Measurements from ENCODE around the gene NRXN3. TPM values are rescaled to one million over a fixed set of nuclear protein-coding genes. Genes with fewer than 3 reads are reported as not detected.

Gene NRXN3
- total and polyA plus RNA-seq, 2 experiments from 2014 or later, result 5.7 to 7.1 TPM

- WGBS (ENCODE audit: low lambda C conversion rate, missing lambda C conversion rate), result 54% methylated on average over 8 of the region's 8 CpGs
- Histone ChIP-seq H3K9me3 (ENCODE audit: low read depth) (no peaks in the 10 kb centered on the region), H2AFZ (no peak overlapping the region), H3K27ac (no peak overlapping the region), H3K27me3 (no peaks in the 10 kb centered on the region), H3K4me2 (no peak overlapping the region), H3K36me3 (replicated peaks; ENCODE audit: insufficient read depth, low read depth) (no peaks in the 10 kb centered on the region), H3K4me3 (no peak overlapping the region), H3K79me2 (no peaks in the 10 kb centered on the region), H3K4me1 (ENCODE audit: insufficient read depth) (no peaks in the 10 kb centered on the region), H4K20me1 (ENCODE audit: insufficient read depth, poor library complexity, severe bottlenecking) (no peaks in the 10 kb centered on the region), H3K9me2 (replicated peaks; ENCODE audit: insufficient read depth) (no peaks in the 10 kb centered on the region)
- peak; percentile 69 for DNase-seq (ENCODE audit: low spot score)
- TF ChIP-seq, protein P1, sequence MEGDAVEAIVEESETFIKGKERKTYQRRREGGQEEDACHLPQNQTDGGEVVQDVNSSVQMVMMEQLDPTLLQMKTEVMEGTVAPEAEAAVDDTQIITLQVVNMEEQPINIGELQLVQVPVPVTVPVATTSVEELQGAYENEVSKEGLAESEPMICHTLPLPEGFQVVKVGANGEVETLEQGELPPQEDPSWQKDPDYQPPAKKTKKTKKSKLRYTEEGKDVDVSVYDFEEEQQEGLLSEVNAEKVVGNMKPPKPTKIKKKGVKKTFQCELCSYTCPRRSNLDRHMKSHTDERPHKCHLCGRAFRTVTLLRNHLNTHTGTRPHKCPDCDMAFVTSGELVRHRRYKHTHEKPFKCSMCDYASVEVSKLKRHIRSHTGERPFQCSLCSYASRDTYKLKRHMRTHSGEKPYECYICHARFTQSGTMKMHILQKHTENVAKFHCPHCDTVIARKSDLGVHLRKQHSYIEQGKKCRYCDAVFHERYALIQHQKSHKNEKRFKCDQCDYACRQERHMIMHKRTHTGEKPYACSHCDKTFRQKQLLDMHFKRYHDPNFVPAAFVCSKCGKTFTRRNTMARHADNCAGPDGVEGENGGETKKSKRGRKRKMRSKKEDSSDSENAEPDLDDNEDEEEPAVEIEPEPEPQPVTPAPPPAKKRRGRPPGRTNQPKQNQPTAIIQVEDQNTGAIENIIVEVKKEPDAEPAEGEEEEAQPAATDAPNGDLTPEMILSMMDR (IDR thresholded peaks at IDR 0.05; ENCODE audit: poor library complexity), result peak; percentile 58
- TF ChIP-seq EZH2 (IDR thresholded peaks at IDR 0.05; ENCODE audit: borderline replicate concordance), result no peak
Observed at GRCh38 chr14:79011091-79011919, 841.1 kb downstream of the NRXN3 start.

DNA sequence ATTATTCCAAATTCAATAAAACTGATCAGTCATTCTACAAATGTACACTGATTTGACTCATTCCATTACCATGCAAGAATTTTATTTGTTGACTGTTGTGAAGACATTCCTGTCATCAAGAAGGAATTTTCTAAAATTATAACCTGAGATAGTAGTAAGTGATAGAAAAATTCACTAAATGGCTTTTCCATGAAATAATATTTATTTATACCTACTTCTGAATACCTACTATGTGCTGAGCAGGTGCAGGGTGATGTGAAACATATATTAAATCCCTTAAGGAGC, 841.7 kb downstream of the NRXN3 start:
- H3K79me2 ChIP-seq, result no peaks in the 10 kb centered on the region
- no peak for DNase-seq (ENCODE audit: low spot score)
- H2AFZ ChIP-seq, result no peak overlapping the region
- no peaks in the 10 kb centered on the region for H3K9me3 ChIP-seq (ENCODE audit: low read depth)
- H3K4me1 ChIP-seq (ENCODE audit: insufficient read depth), result no peaks in the 10 kb centered on the region
- no peaks in the 10 kb centered on the region for H3K9me2 ChIP-seq (replicated peaks; ENCODE audit: insufficient read depth)
- TF ChIP-seq, protein P1 (IDR thresholded peaks at IDR 0.05; ENCODE audit: poor library complexity), result no peak
- TF ChIP-seq EZH2phosphoT487 (IDR thresholded peaks at IDR 0.05; ENCODE audit: low read depth, severe bottlenecking, unreplicated experiment), result no peak
- TF ChIP-seq EZH2 (IDR thresholded peaks at IDR 0.05; ENCODE audit: borderline replicate concordance), result no peak
- H3K4me2 ChIP-seq, result no peak overlapping the region
- H3K27ac ChIP-seq, result no peak overlapping the region
- H3K36me3 ChIP-seq (replicated peaks; ENCODE audit: insufficient read depth, low read depth), result no peaks in the 10 kb centered on the region
- H3K27me3 ChIP-seq, result no peaks in the 10 kb centered on the region
- H4K20me1 ChIP-seq (ENCODE audit: insufficient read depth, poor library complexity, severe bottlenecking), result no peaks in the 10 kb centered on the region
- no peak overlapping the region for H3K4me3 ChIP-seq

- H4K20me1 ChIP-seq (ENCODE audit: insufficient read depth, poor library complexity, severe bottlenecking), result no peaks in the 10 kb centered on the region
- no peak for TF ChIP-seq EZH2phosphoT487 (IDR thresholded peaks at IDR 0.05; ENCODE audit: low read depth, severe bottlenecking, unreplicated experiment)
- TF ChIP-seq EZH2 (IDR thresholded peaks at IDR 0.05; ENCODE audit: borderline replicate concordance), result no peak
- TF ChIP-seq, protein P1 (IDR thresholded peaks at IDR 0.05; ENCODE audit: poor library complexity), result no peak
- WGBS (ENCODE audit: low lambda C conversion rate, missing lambda C conversion rate), result 62% methylated on average over 7 of the region's 7 CpGs
Observed at GRCh38 chr14:79016828-79017505, 846.8 kb downstream of the NRXN3 start.

More at GRCh38 chr14:79016828-79017505, 846.8 kb downstream of the NRXN3 start:
- H3K27me3 ChIP-seq, result no peaks in the 10 kb centered on the region
- no peaks in the 10 kb centered on the region for H3K9me2 ChIP-seq (replicated peaks; ENCODE audit: insufficient read depth)
- H3K27ac ChIP-seq, result no peak overlapping the region
- H3K9me3 ChIP-seq (ENCODE audit: low read depth), result no peaks in the 10 kb centered on the region
- H3K4me1 ChIP-seq (ENCODE audit: insufficient read depth), result no peaks in the 10 kb centered on the region
- no peaks in the 10 kb centered on the region for H3K79me2 ChIP-seq
- H3K36me3 ChIP-seq (replicated peaks; ENCODE audit: insufficient read depth, low read depth), result no peaks in the 10 kb centered on the region
- peak; percentile 18 for DNase-seq (ENCODE audit: low spot score)
- no peak overlapping the region for H3K4me3 ChIP-seq
- no peak overlapping the region for H3K4me2 ChIP-seq
- no peak overlapping the region for H2AFZ ChIP-seq
